Right atrium auricular region (tissue), 2 donors: ENCODE data around the gene SAMMSON. TPM values are rescaled to one million over a fixed set of nuclear protein-coding genes. Genes with fewer than 3 reads are reported as not detected.

Experiments
- DNase-seq: peaks from one replicate; pipeline ENCODE4 v3.0.0-alpha.2; 2019; ENCODE audit warnings: low spot score
- H3K27ac ChIP-seq, 2 donors: fragments of 200-600 bp; sonication (generic); 1 replicate in 1 of 2; 2 replicates in 1 of 2; pipeline ENCODE4 v1.5.1; 2016 to 2019
- H3K27me3 ChIP-seq, 2 donors: fragments of 200-600 bp; sonication (generic); one replicate each; pipeline versions ENCODE4 v1.5.1 to v1.6.0; 2017 to 2019
- H3K36me3 ChIP-seq: fragments of 200-600 bp; sonication (generic); one replicate; pipeline ENCODE4 v1.5.1; 2016
- H3K4me1 ChIP-seq, 2 donors: fragments of 200-600 bp; sonication (generic); one replicate each; pipeline versions ENCODE4 v1.5.1 to v1.6.0; 2017 to 2019
- H3K4me3 ChIP-seq, 2 donors: fragments of 200-600 bp; sonication (generic); 1 replicate in 1 of 2; 2 replicates in 1 of 2; pipeline ENCODE4 v1.5.1; 2017 to 2019; ENCODE audit warnings: mild to moderate bottlenecking in 1 of 2, moderate library complexity in 1 of 2
- H3K9me3 ChIP-seq, 2 donors: fragments of 200-600 bp; sonication (generic); one replicate each; pipeline ENCODE4 v1.5.1; 2019
- total RNA-seq, 2 donors: library from RNA; depleted of rRNA; stranded (reverse); fragments of >200 nt; gene quantifications; one replicate each; pipeline ENCODE4 v1.1.0, GENCODE V29; 2016
- TF ChIP-seq, protein P1 (sequence below), 2 donors: fragments of 200-600 bp; sonication (generic); IDR thresholded peaks; one replicate each; pipeline ENCODE4 v1.5.1; 2019; ENCODE audit warnings: antibody characterized with exemption in 2 of 2

SAMMSON gene
- total RNA-seq, 2 donors from 2014 or later: not detected

- DNase-seq: no peak
- Histone ChIP-seq H3K4me1 (no peaks in the 10 kb centered on the region), H3K9me3 (no peaks in the 10 kb centered on the region), H3K27ac (no peak overlapping the region), H3K4me3 (no peak overlapping the region), H3K36me3 (peaks cover 24% of the 10 kb centered on the region), H3K27me3 (no peaks in the 10 kb centered on the region)
- TF ChIP-seq, protein P1, sequence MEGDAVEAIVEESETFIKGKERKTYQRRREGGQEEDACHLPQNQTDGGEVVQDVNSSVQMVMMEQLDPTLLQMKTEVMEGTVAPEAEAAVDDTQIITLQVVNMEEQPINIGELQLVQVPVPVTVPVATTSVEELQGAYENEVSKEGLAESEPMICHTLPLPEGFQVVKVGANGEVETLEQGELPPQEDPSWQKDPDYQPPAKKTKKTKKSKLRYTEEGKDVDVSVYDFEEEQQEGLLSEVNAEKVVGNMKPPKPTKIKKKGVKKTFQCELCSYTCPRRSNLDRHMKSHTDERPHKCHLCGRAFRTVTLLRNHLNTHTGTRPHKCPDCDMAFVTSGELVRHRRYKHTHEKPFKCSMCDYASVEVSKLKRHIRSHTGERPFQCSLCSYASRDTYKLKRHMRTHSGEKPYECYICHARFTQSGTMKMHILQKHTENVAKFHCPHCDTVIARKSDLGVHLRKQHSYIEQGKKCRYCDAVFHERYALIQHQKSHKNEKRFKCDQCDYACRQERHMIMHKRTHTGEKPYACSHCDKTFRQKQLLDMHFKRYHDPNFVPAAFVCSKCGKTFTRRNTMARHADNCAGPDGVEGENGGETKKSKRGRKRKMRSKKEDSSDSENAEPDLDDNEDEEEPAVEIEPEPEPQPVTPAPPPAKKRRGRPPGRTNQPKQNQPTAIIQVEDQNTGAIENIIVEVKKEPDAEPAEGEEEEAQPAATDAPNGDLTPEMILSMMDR (IDR thresholded peaks at IDR 0.05): no peak
Measured at GRCh38 chr3:69967156-69967555, 32.4 kb upstream of the SAMMSON start.

DNA sequence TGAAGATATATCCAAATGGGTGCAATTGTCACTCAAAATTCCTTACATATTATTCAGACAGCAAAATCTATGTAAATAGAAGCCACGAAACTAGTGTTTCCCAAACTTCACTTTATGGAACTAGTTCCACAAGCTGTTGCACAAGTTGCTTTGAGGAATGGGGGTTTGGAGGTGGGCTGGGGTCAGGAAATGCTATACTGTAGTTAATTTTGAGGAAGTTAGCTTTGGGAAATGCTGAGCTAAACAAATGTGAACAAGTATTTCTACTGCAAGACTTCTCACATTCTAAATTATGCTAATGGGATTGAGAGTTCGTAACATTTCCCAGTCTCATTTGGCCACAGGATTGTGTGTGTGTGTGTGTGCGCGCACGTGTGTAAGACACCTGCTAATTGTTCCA, 28.7 kb upstream of the SAMMSON start:
- H3K27ac ChIP-seq: no peak overlapping the region
- H3K9me3 ChIP-seq: no peaks in the 10 kb centered on the region
- H3K4me3 ChIP-seq: no peak overlapping the region
- H3K36me3 ChIP-seq: peaks cover 8% of the 10 kb centered on the region
- no peaks in the 10 kb centered on the region for H3K27me3 ChIP-seq
- DNase-seq: no peak
- peaks cover 0 to under 1% of the 10 kb centered on the region in 2 donors for H3K4me1 ChIP-seq
- TF ChIP-seq, protein P1 (IDR thresholded peaks at IDR 0.05): no peak

GRCh38 chr3:69972672-69973071, 26.9 kb upstream of the SAMMSON start:
- Histone ChIP-seq H3K9me3 (peaks cover 0 to 5% of the 10 kb centered on the region in 2 donors), H3K4me3 (no peak overlapping the region), H3K36me3 (no peaks in the 10 kb centered on the region), H3K27me3 (no peaks in the 10 kb centered on the region), H3K4me1 (peaks cover 0 to 7% of the 10 kb centered on the region in 2 donors), H3K27ac (no peak overlapping the region)
- no peak for DNase-seq
- TF ChIP-seq, protein P1 (IDR thresholded peaks at IDR 0.05): no peak

- TF ChIP-seq, protein P1 (IDR thresholded peaks at IDR 0.05): no peak
- Histone ChIP-seq H3K4me1 (peaks cover 0 to 7% of the 10 kb centered on the region in 2 donors), H3K9me3 (peaks cover 0 to 21% of the 10 kb centered on the region in 2 donors), H3K4me3 (no peak overlapping the region), H3K36me3 (no peaks in the 10 kb centered on the region), H3K27ac (no peak overlapping the region), H3K27me3 (no peaks in the 10 kb centered on the region)
- DNase-seq: no peak
Measured at GRCh38 chr3:69976021-69976420, 23.5 kb upstream of the SAMMSON start.

GRCh38 chr3:69983546-69984265, 15.8 kb upstream of the SAMMSON start:
- Histone ChIP-seq H3K27ac (no peak overlapping the region), H3K9me3 (peaks cover 0 to 6% of the 10 kb centered on the region in 2 donors), H3K4me1 (no peaks in the 10 kb centered on the region), H3K4me3 (no peak overlapping the region), H3K36me3 (no peaks in the 10 kb centered on the region), H3K27me3 (no peaks in the 10 kb centered on the region)
- TF ChIP-seq, protein P1 (IDR thresholded peaks at IDR 0.05): no peak
- no peak for DNase-seq

- DNase-seq: no peak
- Histone ChIP-seq H3K36me3 (no peaks in the 10 kb centered on the region), H3K27me3 (no peaks in the 10 kb centered on the region), H3K9me3 (no peaks in the 10 kb centered on the region), H3K4me3 (no peak overlapping the region), H3K4me1 (no peaks in the 10 kb centered on the region), H3K27ac (no peak overlapping the region)
- TF ChIP-seq, protein P1 (IDR thresholded peaks at IDR 0.05): no peak
Measured at GRCh38 chr3:69985266-69985665, 14.3 kb upstream of the SAMMSON start.
